ENCODE measurements around the gene PRKAB1. TPM values are rescaled to one million over a fixed set of nuclear protein-coding genes. Genes with fewer than 3 reads are reported as not detected.
"Not testable (repeated sequence)": the region's sequence is repeated elsewhere in the genome, so short reads cannot be mapped to it uniquely, and the experiment has no call there.

Gene PRKAB1
- total RNA-seq, 4 donors from 2014 or later, result 18.2 to 32.0 (median 25.4) TPM

DNA sequence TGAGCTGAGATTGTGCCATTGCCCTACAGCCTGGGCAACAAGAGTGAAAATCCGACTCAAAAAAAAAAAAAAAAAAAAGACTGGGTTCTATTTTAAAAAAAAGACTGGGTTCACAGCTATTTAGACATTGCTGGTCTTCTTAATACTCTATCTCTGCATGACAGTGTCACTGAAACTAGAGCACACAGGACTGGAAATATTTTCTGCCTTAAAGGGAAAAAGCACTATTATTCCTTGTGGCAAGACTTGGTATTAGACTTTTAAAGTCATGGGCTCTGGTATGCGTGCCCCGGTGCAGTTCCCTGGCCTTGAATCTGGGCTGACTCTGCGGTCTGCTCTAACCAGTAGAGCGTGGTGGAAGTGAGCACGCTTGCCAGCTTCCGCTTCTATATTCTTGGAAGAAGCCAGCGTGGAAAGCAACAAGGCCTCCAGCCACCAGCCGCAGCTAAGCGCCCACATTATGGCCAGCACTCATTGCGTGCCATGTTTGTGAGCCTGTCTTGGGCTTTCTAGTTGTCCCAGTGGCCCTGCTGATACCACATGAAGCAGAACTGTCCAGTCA, 31.3 kb downstream of the PRKAB1 start:
- DNase-seq (ENCODE audit: extremely low spot score), result no peak
- intact Hi-C loops (cut with DNase I), result loop anchor here (10.0 kb wide), 1 partner anchor 76 kb away; no protein-coding TSS in a partner anchor
- H3K27me3 ChIP-seq, result no peaks in the 10 kb centered on the region
- WGBS, result 97% methylated on average over 11 of the region's 11 CpGs
- no peak overlapping the region for H3K4me3 ChIP-seq
- H3K36me3 ChIP-seq, result peaks cover 0 to 12% (median 0%) of the 10 kb centered on the region in 4 donors
- no peaks in the 10 kb centered on the region for H3K9me3 ChIP-seq
- H3K4me1 ChIP-seq, result peaks cover 0 to 4% (median 0%) of the 10 kb centered on the region in 4 donors
- TF ChIP-seq EP300 (IDR thresholded peaks at IDR 0.05) (no peak), POLR2AphosphoS5 (IDR thresholded peaks at IDR 0.05) (no peak), POLR2A (IDR thresholded peaks at IDR 0.05; ENCODE audit: low read depth) (no peak)
- TF ChIP-seq, protein P1, sequence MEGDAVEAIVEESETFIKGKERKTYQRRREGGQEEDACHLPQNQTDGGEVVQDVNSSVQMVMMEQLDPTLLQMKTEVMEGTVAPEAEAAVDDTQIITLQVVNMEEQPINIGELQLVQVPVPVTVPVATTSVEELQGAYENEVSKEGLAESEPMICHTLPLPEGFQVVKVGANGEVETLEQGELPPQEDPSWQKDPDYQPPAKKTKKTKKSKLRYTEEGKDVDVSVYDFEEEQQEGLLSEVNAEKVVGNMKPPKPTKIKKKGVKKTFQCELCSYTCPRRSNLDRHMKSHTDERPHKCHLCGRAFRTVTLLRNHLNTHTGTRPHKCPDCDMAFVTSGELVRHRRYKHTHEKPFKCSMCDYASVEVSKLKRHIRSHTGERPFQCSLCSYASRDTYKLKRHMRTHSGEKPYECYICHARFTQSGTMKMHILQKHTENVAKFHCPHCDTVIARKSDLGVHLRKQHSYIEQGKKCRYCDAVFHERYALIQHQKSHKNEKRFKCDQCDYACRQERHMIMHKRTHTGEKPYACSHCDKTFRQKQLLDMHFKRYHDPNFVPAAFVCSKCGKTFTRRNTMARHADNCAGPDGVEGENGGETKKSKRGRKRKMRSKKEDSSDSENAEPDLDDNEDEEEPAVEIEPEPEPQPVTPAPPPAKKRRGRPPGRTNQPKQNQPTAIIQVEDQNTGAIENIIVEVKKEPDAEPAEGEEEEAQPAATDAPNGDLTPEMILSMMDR (IDR thresholded peaks at IDR 0.05), result no peak
- H3K27ac ChIP-seq (replicated peaks in 1 of 4), result no peak overlapping the region

DNA sequence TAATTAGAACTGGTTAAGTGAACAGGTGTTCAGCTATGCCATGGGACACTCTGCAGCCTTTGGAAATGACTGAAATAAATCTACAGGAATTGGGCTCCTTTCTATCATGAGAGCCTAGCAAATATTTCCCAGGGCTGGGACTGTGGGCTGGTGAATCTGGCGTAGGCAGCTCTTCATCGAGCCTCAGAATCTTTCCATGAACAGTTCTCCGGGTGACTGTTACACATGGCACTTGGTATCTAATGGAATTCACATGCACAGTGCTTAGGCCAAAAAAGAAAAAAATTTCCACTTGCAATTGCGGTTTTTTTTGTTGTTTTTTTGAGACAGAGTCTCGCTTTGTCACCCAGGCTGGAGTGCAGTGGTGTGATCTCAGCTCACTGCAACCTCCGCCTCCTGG, 32.1 kb downstream of the PRKAB1 start:
- intact Hi-C loops (cut with DNase I), result no loop called here
- Histone ChIP-seq H3K36me3 (peaks cover 0 to 12% (median 0%) of the 10 kb centered on the region in 4 donors), H3K27ac (replicated peaks in 1 of 4) (no peak overlapping the region), H3K4me3 (no peak overlapping the region), H3K27me3 (no peaks in the 10 kb centered on the region), H3K4me1 (peaks cover 0 to 9% (median 0%) of the 10 kb centered on the region in 4 donors), H3K9me3 (no peaks in the 10 kb centered on the region)
- TF ChIP-seq, protein P1 (IDR thresholded peaks at IDR 0.05), result no peak
- TF ChIP-seq POLR2A (IDR thresholded peaks at IDR 0.05; ENCODE audit: low read depth) (no peak), EP300 (IDR thresholded peaks at IDR 0.05) (no peak), POLR2AphosphoS5 (IDR thresholded peaks at IDR 0.05) (no peak)
- no peak for DNase-seq (ENCODE audit: extremely low spot score)
- 98% methylated on average over 6 of the region's 6 CpGs for WGBS

DNA sequence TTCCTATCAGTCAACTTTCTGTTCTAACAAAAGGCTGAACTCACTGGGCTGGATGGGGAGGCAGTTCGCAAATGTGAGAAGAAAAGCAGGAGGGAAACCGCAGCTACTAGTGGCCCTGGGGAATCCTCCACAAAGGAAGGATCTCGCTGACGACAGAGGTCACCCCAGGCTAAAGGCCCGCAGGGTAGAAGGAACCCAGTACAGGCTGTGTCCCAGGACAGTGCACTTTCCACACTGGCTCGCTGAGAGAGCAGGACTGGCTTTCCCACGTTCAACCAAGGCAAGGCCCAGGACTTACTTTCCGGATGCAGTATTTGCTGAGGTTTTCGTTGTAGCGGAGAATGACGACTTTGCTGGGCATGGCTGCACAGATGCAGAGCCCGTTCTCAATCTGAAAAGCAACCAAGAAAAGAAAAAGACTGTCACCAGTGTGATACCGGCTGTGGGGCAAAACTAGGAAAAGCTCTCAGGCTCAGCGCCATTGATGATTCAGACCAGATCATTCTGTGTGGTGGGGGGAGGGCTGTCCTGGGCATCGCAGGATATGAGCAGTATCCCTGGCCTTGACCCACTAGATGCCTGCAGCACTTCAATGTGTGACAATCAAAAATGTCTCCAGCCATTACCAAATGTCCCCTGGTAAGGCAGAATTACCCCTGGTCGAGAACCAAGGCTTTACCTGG, 36.3 kb downstream of the PRKAB1 start:
- H3K9me3 ChIP-seq, result no peaks in the 10 kb centered on the region
- H3K27ac ChIP-seq (replicated peaks in 1 of 4), result peak overlapping the region in 1 of 4 donors; percentile 23
- H3K27me3 ChIP-seq, result no peaks in the 10 kb centered on the region
- WGBS, result 90% methylated on average over 15 of the region's 16 CpGs
- intact Hi-C loops (cut with DNase I), result no loop called here
- H3K4me1 ChIP-seq, result peaks cover 0 to 9% (median 0%) of the 10 kb centered on the region in 4 donors
- TF ChIP-seq POLR2AphosphoS5 (IDR thresholded peaks at IDR 0.05), result no peak
- TF ChIP-seq EP300 (IDR thresholded peaks at IDR 0.05), result no peak
- no peak for DNase-seq (ENCODE audit: extremely low spot score)
- peaks cover 0 to 6% (median 0%) of the 10 kb centered on the region in 4 donors for H3K36me3 ChIP-seq
- no peak overlapping the region for H3K4me3 ChIP-seq

DNA sequence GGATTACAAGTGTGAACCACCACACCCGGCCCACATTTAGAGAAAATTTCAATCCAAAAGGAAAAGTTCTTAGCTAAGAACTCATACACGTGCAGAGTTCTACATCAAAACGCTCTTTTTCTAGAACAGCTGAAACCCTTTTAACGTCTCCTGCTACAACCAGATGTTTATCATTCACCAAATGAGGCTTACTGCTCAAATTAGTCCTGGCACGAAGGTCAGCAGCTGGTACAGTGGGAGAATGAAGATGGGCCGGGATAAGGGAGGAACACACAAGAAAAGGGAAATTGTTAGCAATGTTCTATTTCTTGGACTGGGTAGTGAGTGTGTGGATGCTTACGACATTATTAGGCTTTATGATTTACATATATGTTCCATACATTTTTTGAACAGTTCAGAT, 37.2 kb downstream of the PRKAB1 start:
- Histone ChIP-seq H3K36me3 (peaks cover 0 to 6% (median 0%) of the 10 kb centered on the region in 4 donors), H3K4me3 (no peak overlapping the region), H3K27me3 (no peaks in the 10 kb centered on the region), H3K4me1 (peaks cover 0 to 9% (median 0%) of the 10 kb centered on the region in 4 donors), H3K27ac (replicated peaks in 1 of 4) (no peak overlapping the region), H3K9me3 (no peaks in the 10 kb centered on the region)
- WGBS, result 91% methylated on average over 7 of the region's 7 CpGs
- DNase-seq (ENCODE audit: extremely low spot score), result no peak
- TF ChIP-seq EP300 (IDR thresholded peaks at IDR 0.05) (no peak), POLR2AphosphoS5 (IDR thresholded peaks at IDR 0.05) (no peak), POLR2A (IDR thresholded peaks at IDR 0.05; ENCODE audit: low read depth) (no peak)
- TF ChIP-seq, protein P1 (IDR thresholded peaks at IDR 0.05), result no peak
- intact Hi-C loops (cut with DNase I), result no loop called here

DNA sequence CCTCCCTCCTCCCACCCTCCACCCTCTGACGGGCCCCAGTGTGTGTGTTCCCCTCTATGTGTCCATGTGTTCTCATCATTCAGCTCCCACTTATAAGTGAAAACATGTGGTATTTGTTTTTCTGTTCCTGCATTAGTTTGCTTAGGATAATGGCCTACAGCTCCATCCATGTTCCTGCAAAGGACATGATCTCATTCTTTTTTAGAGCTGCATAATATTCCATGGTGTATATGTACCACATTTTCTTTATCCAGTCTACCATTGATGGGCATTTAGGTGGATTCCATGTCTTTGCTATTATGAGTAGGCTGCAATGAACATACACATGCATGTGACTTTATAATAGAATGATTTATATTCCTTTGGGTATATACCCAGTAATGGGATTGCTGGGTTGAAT, 38.5 kb downstream of the PRKAB1 start:
- H3K4me1 ChIP-seq; H3K4me3 ChIP-seq; H3K27me3 ChIP-seq; intact Hi-C loops (cut with DNase I); DNase-seq (ENCODE audit: extremely low spot score); H3K27ac ChIP-seq (replicated peaks in 1 of 4); H3K36me3 ChIP-seq; H3K9me3 ChIP-seq: not testable (repeated sequence)
- 92% methylated on average over 1 of the region's 1 CpG for WGBS
